GM12801 (cell line): ENCODE measurements around the gene TBC1D22A.

Experiments used
- CTCF ChIP-seq: IDR thresholded peaks from one replicate; pipeline ENCODE4 v1.5.1; 2011; ENCODE audit warnings: control low read depth; ENCODE audit not compliant: insufficient read length; ENCODE audit errors: extremely low read depth

TBC1D22A gene

GRCh38 chr22:47095395-47096122 lies 333.1 kb downstream of the TBC1D22A start:
- no peak for TF ChIP-seq CTCF

- no peak for TF ChIP-seq CTCF
These were observed 335.7 kb downstream of the TBC1D22A start for GRCh38 chr22:47098121-47098520.

- TF ChIP-seq CTCF: no peak
These were observed 336.1 kb downstream of the TBC1D22A start for GRCh38 chr22:47098554-47098953.

- no peak for TF ChIP-seq CTCF
These were observed 337.6 kb downstream of the TBC1D22A start for GRCh38 chr22:47100019-47100418.

GRCh38 chr22:47100646-47101200 lies 338.3 kb downstream of the TBC1D22A start:
- TF ChIP-seq CTCF: no peak

- no peak for TF ChIP-seq CTCF
These were observed 339.0 kb downstream of the TBC1D22A start for GRCh38 chr22:47101321-47101885.

- TF ChIP-seq CTCF: no peak
These were observed 339.6 kb downstream of the TBC1D22A start for GRCh38 chr22:47102081-47102480.
